Prostate gland (tissue), 2 donors: ENCODE results near the gene ANKRD10.

Source experiments
- POLR2A ChIP-seq: fragments of 450-650 bp; IDR thresholded peaks from one replicate; pipeline ENCODE4 v1.6.1; 2016; ENCODE audit warnings: antibody characterized with exemption, mild to moderate bottlenecking
- POLR2AphosphoS5 ChIP-seq: sonication (generic); formaldehyde crosslinking; IDR thresholded peaks from one replicate; pipeline ENCODE4 v1.6.1; 2017; ENCODE audit warnings: antibody characterized with exemption
- TF ChIP-seq, protein P1 (sequence below), 4 experiments: fragments of 200-600 bp in 2 of 4; fragments of 450-650 bp in 2 of 4; sonication (generic) in 2 of 4; IDR thresholded peaks; 1 replicate in 3 of 4; 2 replicates in 1 of 4; pipeline ENCODE4 v1.5.1; 2016 to 2019; ENCODE audit warnings: antibody characterized with exemption in 4 of 4, mild to moderate bottlenecking in 2 of 4, moderate library complexity in 2 of 4

DNA sequence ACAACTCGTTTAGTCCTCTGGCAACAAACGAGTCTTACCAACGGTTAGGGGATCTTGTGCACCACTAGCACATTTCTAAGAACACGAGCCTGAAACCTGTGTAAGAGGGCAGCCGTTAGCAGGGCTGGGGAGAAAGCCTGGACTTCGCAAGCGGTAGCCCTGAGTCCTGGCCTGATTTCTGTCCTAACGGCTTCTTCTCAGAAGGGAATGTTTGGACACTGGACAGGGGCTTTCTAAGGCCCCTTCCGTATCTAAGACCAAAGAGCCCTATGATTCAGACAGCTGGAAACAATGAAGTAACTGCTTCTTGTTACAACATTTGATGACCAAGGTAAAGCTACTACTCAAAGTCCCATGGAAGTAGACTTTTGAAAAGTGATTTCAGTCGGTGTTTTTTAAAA, 2.2 kb downstream of the ANKRD10 start:
- TF ChIP-seq POLR2AphosphoS5, result no peak
- TF ChIP-seq, protein P1, sequence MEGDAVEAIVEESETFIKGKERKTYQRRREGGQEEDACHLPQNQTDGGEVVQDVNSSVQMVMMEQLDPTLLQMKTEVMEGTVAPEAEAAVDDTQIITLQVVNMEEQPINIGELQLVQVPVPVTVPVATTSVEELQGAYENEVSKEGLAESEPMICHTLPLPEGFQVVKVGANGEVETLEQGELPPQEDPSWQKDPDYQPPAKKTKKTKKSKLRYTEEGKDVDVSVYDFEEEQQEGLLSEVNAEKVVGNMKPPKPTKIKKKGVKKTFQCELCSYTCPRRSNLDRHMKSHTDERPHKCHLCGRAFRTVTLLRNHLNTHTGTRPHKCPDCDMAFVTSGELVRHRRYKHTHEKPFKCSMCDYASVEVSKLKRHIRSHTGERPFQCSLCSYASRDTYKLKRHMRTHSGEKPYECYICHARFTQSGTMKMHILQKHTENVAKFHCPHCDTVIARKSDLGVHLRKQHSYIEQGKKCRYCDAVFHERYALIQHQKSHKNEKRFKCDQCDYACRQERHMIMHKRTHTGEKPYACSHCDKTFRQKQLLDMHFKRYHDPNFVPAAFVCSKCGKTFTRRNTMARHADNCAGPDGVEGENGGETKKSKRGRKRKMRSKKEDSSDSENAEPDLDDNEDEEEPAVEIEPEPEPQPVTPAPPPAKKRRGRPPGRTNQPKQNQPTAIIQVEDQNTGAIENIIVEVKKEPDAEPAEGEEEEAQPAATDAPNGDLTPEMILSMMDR (IDR thresholded peaks at IDR 0.05), result no peak
- no peak for TF ChIP-seq POLR2A
